Progenitor cell of endocrine pancreas (in vitro differentiated cells): Measurements from ENCODE around the gene ZCWPW1. TPM values are rescaled to one million over a fixed set of nuclear protein-coding genes. Genes with fewer than 3 reads are reported as not detected.

Experiments
- DNase-seq: peaks from one replicate; pipeline ENCODE4 v3.0.0; 2021; ENCODE audit warnings: low spot score; ENCODE audit not compliant: unreplicated experiment
- H3K27ac Mint-ChIP-seq: 2 replicates; pipeline ENCODE4 v1.8.0; 2021; ENCODE audit warnings: mild to moderate bottlenecking, moderate library complexity, mixed read lengths
- H3K27me3 Mint-ChIP-seq: 2 replicates; pipeline ENCODE4 v1.8.0; 2021; ENCODE audit warnings: mixed read lengths
- H3K36me3 Mint-ChIP-seq: 2 replicates; pipeline ENCODE4 v1.8.0; 2022; ENCODE audit warnings: mixed read lengths; ENCODE audit not compliant: insufficient read depth
- H3K4me1 Mint-ChIP-seq: 2 replicates; pipeline ENCODE4 v1.8.0; 2021; ENCODE audit warnings: low read depth, mixed read lengths
- H3K4me3 Mint-ChIP-seq: 2 replicates; pipeline ENCODE4 v1.8.0; 2021; ENCODE audit warnings: low read depth, mild to moderate bottlenecking, moderate library complexity, mixed read lengths
- H3K9me3 Mint-ChIP-seq: 2 replicates; pipeline ENCODE4 v1.8.0; 2021; ENCODE audit warnings: low read depth, mixed read lengths
- total RNA-seq: library from RNA; stranded (reverse); gene quantifications from 2 replicates; pipeline ENCODE4 v1.2.1, GENCODE V29; 2021
- TF ChIP-seq, protein P1 (sequence below): fragments of 200-600 bp; sonication (generic); IDR thresholded peaks from one replicate; pipeline ENCODE4 v1.5.0; 2021; ENCODE audit warnings: antibody characterized with exemption, mild to moderate bottlenecking; ENCODE audit not compliant: unreplicated experiment

Gene ZCWPW1
- total RNA-seq, 1 donor from 2014 or later: 3.8 TPM

DNA sequence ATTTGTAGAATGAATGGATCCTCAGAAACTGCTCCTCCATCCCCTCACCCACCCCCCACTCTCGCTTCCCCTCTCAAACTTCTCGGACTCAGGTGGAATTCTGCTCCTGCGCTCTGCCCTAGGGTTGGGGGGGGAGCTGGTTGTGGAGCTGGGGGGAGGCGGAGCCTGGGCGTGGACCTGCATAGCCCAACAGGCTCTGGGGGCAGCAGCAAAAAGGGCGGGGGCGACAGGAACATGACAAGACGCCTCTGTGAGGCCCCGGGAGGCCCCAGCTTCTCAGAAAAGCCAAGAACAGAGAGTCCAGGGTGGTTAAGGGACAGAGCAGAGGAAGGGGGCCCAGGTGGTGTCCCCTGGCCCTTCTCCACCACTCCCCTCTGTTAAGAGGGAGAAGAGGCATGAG is 47.0 kb upstream of the ZCWPW1 start:
- no peaks in the 10 kb centered on the region for H3K9me3 Mint-ChIP-seq
- TF ChIP-seq, protein P1, sequence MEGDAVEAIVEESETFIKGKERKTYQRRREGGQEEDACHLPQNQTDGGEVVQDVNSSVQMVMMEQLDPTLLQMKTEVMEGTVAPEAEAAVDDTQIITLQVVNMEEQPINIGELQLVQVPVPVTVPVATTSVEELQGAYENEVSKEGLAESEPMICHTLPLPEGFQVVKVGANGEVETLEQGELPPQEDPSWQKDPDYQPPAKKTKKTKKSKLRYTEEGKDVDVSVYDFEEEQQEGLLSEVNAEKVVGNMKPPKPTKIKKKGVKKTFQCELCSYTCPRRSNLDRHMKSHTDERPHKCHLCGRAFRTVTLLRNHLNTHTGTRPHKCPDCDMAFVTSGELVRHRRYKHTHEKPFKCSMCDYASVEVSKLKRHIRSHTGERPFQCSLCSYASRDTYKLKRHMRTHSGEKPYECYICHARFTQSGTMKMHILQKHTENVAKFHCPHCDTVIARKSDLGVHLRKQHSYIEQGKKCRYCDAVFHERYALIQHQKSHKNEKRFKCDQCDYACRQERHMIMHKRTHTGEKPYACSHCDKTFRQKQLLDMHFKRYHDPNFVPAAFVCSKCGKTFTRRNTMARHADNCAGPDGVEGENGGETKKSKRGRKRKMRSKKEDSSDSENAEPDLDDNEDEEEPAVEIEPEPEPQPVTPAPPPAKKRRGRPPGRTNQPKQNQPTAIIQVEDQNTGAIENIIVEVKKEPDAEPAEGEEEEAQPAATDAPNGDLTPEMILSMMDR: no peak
- H3K36me3 Mint-ChIP-seq: no peaks in the 10 kb centered on the region
- no peaks in the 10 kb centered on the region for H3K27me3 Mint-ChIP-seq
- H3K27ac Mint-ChIP-seq: no peak overlapping the region
- DNase-seq: no peak
- peak overlapping the region; percentile 31 for H3K4me3 Mint-ChIP-seq
- peaks cover 9% of the 10 kb centered on the region for H3K4me1 Mint-ChIP-seq

DNA sequence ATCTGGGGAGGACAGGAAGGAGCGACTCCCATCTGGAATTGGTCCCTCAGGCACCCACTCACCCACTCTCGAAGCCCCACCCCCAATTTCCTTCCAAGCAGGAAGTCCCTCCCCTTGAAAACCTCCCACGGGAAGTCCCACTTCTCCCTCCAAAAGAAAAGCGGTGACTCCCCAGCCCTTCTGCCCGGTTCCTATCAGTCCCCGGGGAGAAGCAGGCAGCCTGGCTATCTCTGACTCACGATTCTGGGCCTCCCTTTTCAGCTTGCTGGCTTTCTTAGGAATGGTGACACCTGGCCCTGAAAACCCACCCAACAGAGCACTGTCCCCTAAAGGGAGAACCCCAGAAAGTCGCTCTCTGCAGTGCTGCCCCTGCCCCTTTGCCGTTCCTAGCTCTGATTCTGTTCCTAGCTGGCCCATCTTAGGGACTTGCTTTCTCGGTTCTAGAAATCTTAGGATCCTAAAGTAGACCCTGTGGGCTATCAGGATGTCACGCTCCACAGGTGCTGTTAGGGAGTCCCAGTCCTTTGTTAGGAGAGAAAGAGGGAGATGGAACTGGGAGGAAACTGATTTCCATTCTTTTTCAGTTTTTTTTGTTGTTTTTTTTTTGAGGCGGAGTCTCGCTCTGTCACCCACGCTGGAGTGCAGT is 44.5 kb upstream of the ZCWPW1 start:
- no peak for DNase-seq
- H3K27ac Mint-ChIP-seq: no peak overlapping the region
- TF ChIP-seq, protein P1: no peak
- H3K4me3 Mint-ChIP-seq: no peak overlapping the region
- H3K9me3 Mint-ChIP-seq: no peaks in the 10 kb centered on the region
- no peaks in the 10 kb centered on the region for H3K27me3 Mint-ChIP-seq
- H3K4me1 Mint-ChIP-seq: peaks cover 5% of the 10 kb centered on the region
- no peaks in the 10 kb centered on the region for H3K36me3 Mint-ChIP-seq

DNA sequence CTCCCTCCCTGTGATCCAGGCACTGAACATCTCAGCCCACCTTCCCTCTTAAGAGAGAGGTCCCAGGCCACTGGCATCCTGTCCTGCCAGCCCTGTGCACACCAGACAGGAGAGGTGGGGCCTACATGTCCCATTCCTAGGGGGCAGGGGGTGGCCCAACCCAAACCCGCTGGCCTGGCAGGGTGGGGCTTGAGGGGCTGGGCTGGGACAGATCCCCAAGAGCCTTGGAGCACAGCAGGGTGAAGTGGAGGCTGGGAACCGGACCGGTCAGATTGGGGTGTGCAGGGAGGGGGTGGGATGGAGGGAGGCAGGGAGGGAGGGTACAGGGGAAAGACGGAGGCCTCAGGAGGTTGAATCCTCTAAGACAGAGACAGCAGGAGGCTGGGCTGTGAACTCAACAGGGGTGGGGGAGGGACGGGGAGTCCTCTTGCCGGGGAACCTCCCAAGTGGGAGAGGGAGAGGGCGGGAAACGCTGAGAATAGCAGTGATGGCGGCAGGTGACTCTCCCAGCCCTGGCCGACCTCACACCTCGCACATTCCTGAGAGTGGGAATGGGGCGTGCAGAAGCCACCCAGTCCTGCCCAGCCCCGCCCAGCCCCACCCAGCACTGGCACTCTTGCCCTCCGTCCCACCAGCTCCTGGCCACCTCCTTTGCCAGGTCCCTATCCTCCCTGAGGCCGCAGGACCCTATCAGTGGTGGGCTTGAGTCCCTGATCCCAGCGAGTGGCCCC is 43.8 kb upstream of the ZCWPW1 start:
- Mint-ChIP-seq H3K4me3 (no peak overlapping the region), H3K4me1 (peaks cover 5% of the 10 kb centered on the region), H3K9me3 (no peaks in the 10 kb centered on the region), H3K27me3 (no peaks in the 10 kb centered on the region), H3K27ac (no peak overlapping the region), H3K36me3 (no peaks in the 10 kb centered on the region)
- TF ChIP-seq, protein P1: no peak
- no peak for DNase-seq

GRCh38 chr7:100471021-100471420 is 42.5 kb upstream of the ZCWPW1 start:
- no peak overlapping the region for H3K4me3 Mint-ChIP-seq
- no peaks in the 10 kb centered on the region for H3K36me3 Mint-ChIP-seq
- H3K27me3 Mint-ChIP-seq: no peaks in the 10 kb centered on the region
- H3K4me1 Mint-ChIP-seq: peaks cover 3% of the 10 kb centered on the region
- TF ChIP-seq, protein P1: no peak
- H3K27ac Mint-ChIP-seq: no peak overlapping the region
- H3K9me3 Mint-ChIP-seq: no peaks in the 10 kb centered on the region
- no peak for DNase-seq

DNA sequence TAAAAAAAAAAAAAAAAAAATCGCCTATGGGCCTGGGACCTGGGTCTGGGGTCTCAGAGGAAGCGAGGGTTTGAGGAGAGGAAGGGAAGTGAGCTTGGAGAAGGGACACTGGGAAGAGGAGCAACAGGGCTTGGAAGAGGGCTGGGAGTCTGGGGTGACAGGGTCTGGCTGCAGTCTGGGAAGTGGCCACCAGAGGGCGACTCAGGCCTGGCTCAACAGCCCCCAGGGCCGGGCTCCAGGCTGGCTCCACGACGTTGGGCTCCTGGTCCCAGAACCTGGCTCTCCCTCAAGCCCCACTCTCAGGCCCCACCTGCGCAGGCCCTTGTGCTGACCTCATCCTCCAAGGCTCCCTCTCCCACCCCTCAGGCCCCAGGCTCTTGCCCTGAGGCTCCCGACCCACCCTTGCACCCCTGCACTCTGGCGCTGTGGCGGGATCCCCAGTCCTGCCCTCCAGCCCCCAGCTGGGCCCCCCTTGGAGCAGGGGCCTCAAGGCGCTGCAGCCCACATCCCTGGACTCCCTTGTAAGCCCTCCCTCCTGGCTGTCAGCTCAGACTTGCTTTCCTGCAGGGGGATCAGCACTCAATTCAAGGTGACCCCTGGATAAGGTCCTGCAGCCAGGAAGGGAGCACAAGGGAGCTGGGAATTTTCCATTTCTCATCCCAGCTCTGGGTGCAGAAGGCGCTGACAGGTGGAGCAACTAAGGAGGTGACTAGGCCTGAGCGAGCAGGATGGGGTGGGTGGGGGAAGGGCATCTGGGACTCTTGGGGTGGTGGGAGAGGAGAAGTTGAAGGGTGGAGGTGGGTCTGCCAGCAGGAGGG is 40.9 kb upstream of the ZCWPW1 start:
- no peak overlapping the region for H3K4me3 Mint-ChIP-seq
- H3K36me3 Mint-ChIP-seq: no peaks in the 10 kb centered on the region
- no peaks in the 10 kb centered on the region for H3K9me3 Mint-ChIP-seq
- H3K27me3 Mint-ChIP-seq: no peaks in the 10 kb centered on the region
- H3K27ac Mint-ChIP-seq: no peak overlapping the region
- H3K4me1 Mint-ChIP-seq: no peaks in the 10 kb centered on the region
- DNase-seq: peak; percentile 86
- TF ChIP-seq, protein P1: peak; percentile 91
